ENCODE data around the gene RSPO4. TPM values are rescaled to one million over a fixed set of nuclear protein-coding genes. Genes with fewer than 3 reads are reported as not detected.

RSPO4 gene
- polyA plus RNA-seq, 1 donor (not counting 4 experiments of a cell fraction or from before 2014, with no cell fraction given), result not detected

GRCh38 chr20:1013566-1014340, 11.6 kb upstream of the RSPO4 start:
- Histone ChIP-seq H3K9me1 (ENCODE audit: control insufficient read depth, extremely low read depth, insufficient read depth, low read length) (no peaks in the 10 kb centered on the region), H3K9ac (ENCODE audit: control insufficient read depth, extremely low read depth, insufficient read depth, low read length) (no peak overlapping the region), H2AFZ (ENCODE audit: control insufficient read depth, low read length) (no peak overlapping the region), H3K4me3 (ENCODE audit: control insufficient read depth in 2 of 3, extremely low read depth in 1 of 3, insufficient read depth in 2 of 3, low read depth in 1 of 3, low read length in 3 of 3) (no peak overlapping the region), H4K20me1 (ENCODE audit: control insufficient read depth, extremely low read depth, insufficient read depth, low read length) (no peaks in the 10 kb centered on the region), H3K4me2 (ENCODE audit: control insufficient read depth, extremely low read depth, insufficient read depth, low read depth, low read length) (no peak overlapping the region), H3K36me3 (ENCODE audit: control insufficient read depth in 2 of 2, extremely low read depth in 1 of 2, insufficient read depth in 2 of 2, low read length in 2 of 2) (no peaks in the 10 kb centered on the region), H3K9me3 (ENCODE audit: control insufficient read depth, low read depth, low read length) (no peaks in the 10 kb centered on the region), H3K4me1 (ENCODE audit: control insufficient read depth, extremely low read depth, insufficient read depth, low read length) (no peaks in the 10 kb centered on the region), H3K79me2 (ENCODE audit: control insufficient read depth, insufficient read depth, low read length) (no peaks in the 10 kb centered on the region), H3K27ac (ENCODE audit: control insufficient read depth, insufficient read depth, low read length) (no peak overlapping the region), H3K27me3 (ENCODE audit: control insufficient read depth, extremely low read depth, insufficient read depth, low read length) (peaks cover 3% of the 10 kb centered on the region)
- TF ChIP-seq EZH2 (IDR thresholded peaks at IDR 0.05; ENCODE audit: low read length), result no peak
- no peak for TF ChIP-seq CTCF (optimal IDR thresholded peaks at IDR 0.05 in 1 of 3, IDR thresholded peaks at IDR 0.05 in 1 of 3, conservative IDR thresholded peaks at IDR 0.05 in 1 of 3; ENCODE audit: extremely low read depth in 1 of 3, insufficient read depth in 2 of 3, low read length in 3 of 3)
- FAIRE-seq (no peak), DNase-seq (ENCODE audit: low read depth, low spot score) (no peak)
- dilution Hi-C loops (cut with MboI; ENCODE audit: extremely low pct_ligation_motif_present, low sequenced_read_pairs), result no loop called here

- no peaks in the 10 kb centered on the region for H3K9me3 ChIP-seq (ENCODE audit: control insufficient read depth, low read depth, low read length)
- DNase-seq (ENCODE audit: low read depth, low spot score), result no peak
- no peaks in the 10 kb centered on the region for H3K36me3 ChIP-seq (ENCODE audit: control insufficient read depth in 2 of 2, extremely low read depth in 1 of 2, insufficient read depth in 2 of 2, low read length in 2 of 2)
- no peaks in the 10 kb centered on the region for H3K4me1 ChIP-seq (ENCODE audit: control insufficient read depth, extremely low read depth, insufficient read depth, low read length)
- H4K20me1 ChIP-seq (ENCODE audit: control insufficient read depth, extremely low read depth, insufficient read depth, low read length), result no peaks in the 10 kb centered on the region
- H2AFZ ChIP-seq (ENCODE audit: control insufficient read depth, low read length), result no peak overlapping the region
- no peak overlapping the region for H3K4me3 ChIP-seq (ENCODE audit: control insufficient read depth in 2 of 3, extremely low read depth in 1 of 3, insufficient read depth in 2 of 3, low read depth in 1 of 3, low read length in 3 of 3)
- no peak overlapping the region for H3K4me2 ChIP-seq (ENCODE audit: control insufficient read depth, extremely low read depth, insufficient read depth, low read depth, low read length)
- no peak for FAIRE-seq
- TF ChIP-seq EZH2 (IDR thresholded peaks at IDR 0.05; ENCODE audit: low read length) (no peak), CTCF (optimal IDR thresholded peaks at IDR 0.05 in 1 of 3, IDR thresholded peaks at IDR 0.05 in 1 of 3, conservative IDR thresholded peaks at IDR 0.05 in 1 of 3; ENCODE audit: extremely low read depth in 1 of 3, insufficient read depth in 2 of 3, low read length in 3 of 3) (no peak)
- peaks cover 3% of the 10 kb centered on the region for H3K27me3 ChIP-seq (ENCODE audit: control insufficient read depth, extremely low read depth, insufficient read depth, low read length)
- no peaks in the 10 kb centered on the region for H3K9me1 ChIP-seq (ENCODE audit: control insufficient read depth, extremely low read depth, insufficient read depth, low read length)
- no peak overlapping the region for H3K9ac ChIP-seq (ENCODE audit: control insufficient read depth, extremely low read depth, insufficient read depth, low read length)
- dilution Hi-C loops (cut with MboI; ENCODE audit: extremely low pct_ligation_motif_present, low sequenced_read_pairs), result no loop called here
- no peaks in the 10 kb centered on the region for H3K79me2 ChIP-seq (ENCODE audit: control insufficient read depth, insufficient read depth, low read length)
- no peak overlapping the region for H3K27ac ChIP-seq (ENCODE audit: control insufficient read depth, insufficient read depth, low read length)
Observed at GRCh38 chr20:1012359-1013168, 10.5 kb upstream of the RSPO4 start.

Measured in keratinocyte (primary cell).